HUES6 (cell line): ENCODE measurements around the gene SIX3.

Experiments
- H3K27ac ChIP-seq: 2 replicates; pipeline ENCODE4 v1.7.0; 2013; ENCODE audit warnings: low read depth, mild to moderate bottlenecking, low read length, inconsistent platforms
- H3K27me3 ChIP-seq: 2 replicates; pipeline ENCODE4 v1.6.1; 2013; ENCODE audit warnings: low read length; ENCODE audit not compliant: control insufficient read depth, insufficient read depth
- H3K36me3 ChIP-seq: 2 replicates; pipeline ENCODE4 v1.6.1; 2013; ENCODE audit warnings: low read length; ENCODE audit not compliant: control insufficient read depth, insufficient read depth
- H3K4me1 ChIP-seq: 2 replicates; pipeline ENCODE4 v1.6.1; 2013; ENCODE audit warnings: low read length; ENCODE audit not compliant: control insufficient read depth, insufficient read depth
- H3K4me3 ChIP-seq: 2 replicates; pipeline ENCODE4 v1.5.1; 2013; ENCODE audit warnings: low read depth, low read length
- H3K9ac ChIP-seq: one replicate; pipeline ENCODE4 v1.6.1; 2013; ENCODE audit warnings: mild to moderate bottlenecking, low read length
- H3K9me3 ChIP-seq: 2 replicates; pipeline ENCODE4 v1.6.1; 2013; ENCODE audit warnings: low read depth, low read length; ENCODE audit not compliant: control insufficient read depth, insufficient read depth

Gene SIX3

GRCh38 chr2:44941551-44942234 is at the start of gene SIX3:
Gene SIX3, plus strand, starts transcription at chr2:44941702. Its CDS starts 403 bp downstream, at chr2:44942105.
- peaks cover 60% of the 10 kb centered on the region for H3K4me1 ChIP-seq
- H3K27me3 ChIP-seq: peaks cover 100% of the 10 kb centered on the region

GRCh38 chr2:44894058-44894457 is 47.4 kb upstream of the SIX3 start:
- Histone ChIP-seq H3K36me3 (no peaks in the 10 kb centered on the region), H3K4me1 (no peaks in the 10 kb centered on the region), H3K9ac (no peak overlapping the region), H3K27ac (no peak overlapping the region), H3K4me3 (no peak overlapping the region), H3K9me3 (peaks cover 25% of the 10 kb centered on the region), H3K27me3 (peaks cover 2% of the 10 kb centered on the region; the same call in 1 of the 2 replicates)

More at GRCh38 chr2:44941551-44942234, at the start of gene SIX3:
- no peaks in the 10 kb centered on the region for H3K36me3 ChIP-seq
- no peak within 1 kb of the TSS for H3K27ac ChIP-seq
- H3K4me3 ChIP-seq: peak within 1 kb of the TSS; percentile 57
- H3K9me3 ChIP-seq: no peaks in the 10 kb centered on the region
- H3K9ac ChIP-seq: no peak within 1 kb of the TSS

- Histone ChIP-seq H3K27me3 (peaks cover 10% of the 10 kb centered on the region), H3K9me3 (peaks cover 21% of the 10 kb centered on the region), H3K9ac (no peak overlapping the region), H3K27ac (no peak overlapping the region), H3K4me3 (no peak overlapping the region), H3K4me1 (no peaks in the 10 kb centered on the region), H3K36me3 (no peaks in the 10 kb centered on the region)
Measured at GRCh38 chr2:44895061-44895460, 46.4 kb upstream of the SIX3 start.

- Histone ChIP-seq H3K4me1 (no peaks in the 10 kb centered on the region), H3K4me3 (no peak overlapping the region), H3K27ac (no peak overlapping the region), H3K9me3 (peaks cover 5% of the 10 kb centered on the region; the same call in 1 of the 2 replicates), H3K9ac (no peak overlapping the region), H3K36me3 (no peaks in the 10 kb centered on the region), H3K27me3 (peaks cover 21% of the 10 kb centered on the region)
Measured at GRCh38 chr2:44897406-44897805, 44.1 kb upstream of the SIX3 start.

GRCh38 chr2:44902217-44903137 is 39.0 kb upstream of the SIX3 start:
- Histone ChIP-seq H3K4me1 (peaks cover 5% of the 10 kb centered on the region; the same call in 1 of the 2 replicates), H3K36me3 (no peaks in the 10 kb centered on the region), H3K9ac (no peak overlapping the region), H3K27me3 (peaks cover 25% of the 10 kb centered on the region), H3K9me3 (no peaks in the 10 kb centered on the region), H3K4me3 (no peak overlapping the region), H3K27ac (no peak overlapping the region)

- peaks cover 5% of the 10 kb centered on the region; the same call in 1 of the 2 replicates for H3K4me1 ChIP-seq
- H3K27ac ChIP-seq: no peak overlapping the region
- no peak overlapping the region for H3K4me3 ChIP-seq
- peaks cover 19% of the 10 kb centered on the region for H3K27me3 ChIP-seq
- no peaks in the 10 kb centered on the region for H3K9me3 ChIP-seq
- no peaks in the 10 kb centered on the region for H3K36me3 ChIP-seq
- no peak overlapping the region for H3K9ac ChIP-seq
Measured at GRCh38 chr2:44904578-44904977, 36.9 kb upstream of the SIX3 start.

- no peaks in the 10 kb centered on the region for H3K36me3 ChIP-seq
- H3K9me3 ChIP-seq: peaks cover 7% of the 10 kb centered on the region
- H3K4me3 ChIP-seq: no peak overlapping the region
- H3K9ac ChIP-seq: no peak overlapping the region
- H3K4me1 ChIP-seq: peaks cover 5% of the 10 kb centered on the region; the same call in 1 of the 2 replicates
- peaks cover 3% of the 10 kb centered on the region; the same call in 1 of the 2 replicates for H3K27me3 ChIP-seq
- H3K27ac ChIP-seq: no peak overlapping the region
Measured at GRCh38 chr2:44906972-44907371, 34.5 kb upstream of the SIX3 start.

GRCh38 chr2:44909831-44910230 is 31.7 kb upstream of the SIX3 start:
- Histone ChIP-seq H3K4me3 (no peak overlapping the region), H3K36me3 (no peaks in the 10 kb centered on the region), H3K4me1 (peaks cover 8% of the 10 kb centered on the region; the same call in 1 of the 2 replicates), H3K27ac (no peak overlapping the region), H3K27me3 (peaks cover 3% of the 10 kb centered on the region; the same call in 1 of the 2 replicates), H3K9me3 (peaks cover 7% of the 10 kb centered on the region), H3K9ac (no peak overlapping the region)

GRCh38 chr2:44912660-44913059 is 28.8 kb upstream of the SIX3 start:
- Histone ChIP-seq H3K9me3 (peaks cover 7% of the 10 kb centered on the region), H3K9ac (no peak overlapping the region), H3K27me3 (peaks cover 13% of the 10 kb centered on the region; the same call in 1 of the 2 replicates), H3K4me1 (peaks cover 8% of the 10 kb centered on the region; the same call in 1 of the 2 replicates), H3K27ac (no peak overlapping the region), H3K36me3 (no peaks in the 10 kb centered on the region), H3K4me3 (no peak overlapping the region)

GRCh38 chr2:44916291-44916690 is 25.2 kb upstream of the SIX3 start:
- Histone ChIP-seq H3K36me3 (no peaks in the 10 kb centered on the region), H3K4me1 (peaks cover 8% of the 10 kb centered on the region; the same call in 1 of the 2 replicates), H3K27ac (no peak overlapping the region), H3K4me3 (no peak overlapping the region), H3K9ac (no peak overlapping the region), H3K9me3 (peaks cover 1% of the 10 kb centered on the region), H3K27me3 (peaks cover 46% of the 10 kb centered on the region)
